Prostate gland (tissue), 2 donors: ENCODE results near the gene USP4.

Experiments used
- POLR2A ChIP-seq: fragments of 450-650 bp; IDR thresholded peaks from one replicate; pipeline ENCODE4 v1.6.1; 2016; ENCODE audit warnings: antibody characterized with exemption, mild to moderate bottlenecking
- TF ChIP-seq, protein P1 (sequence below), 4 experiments: fragments of 200-600 bp in 2 of 4; fragments of 450-650 bp in 2 of 4; sonication (generic) in 2 of 4; IDR thresholded peaks; 1 replicate in 3 of 4; 2 replicates in 1 of 4; pipeline ENCODE4 v1.5.1; 2016 to 2019; ENCODE audit warnings: antibody characterized with exemption in 4 of 4, mild to moderate bottlenecking in 2 of 4, moderate library complexity in 2 of 4

DNA sequence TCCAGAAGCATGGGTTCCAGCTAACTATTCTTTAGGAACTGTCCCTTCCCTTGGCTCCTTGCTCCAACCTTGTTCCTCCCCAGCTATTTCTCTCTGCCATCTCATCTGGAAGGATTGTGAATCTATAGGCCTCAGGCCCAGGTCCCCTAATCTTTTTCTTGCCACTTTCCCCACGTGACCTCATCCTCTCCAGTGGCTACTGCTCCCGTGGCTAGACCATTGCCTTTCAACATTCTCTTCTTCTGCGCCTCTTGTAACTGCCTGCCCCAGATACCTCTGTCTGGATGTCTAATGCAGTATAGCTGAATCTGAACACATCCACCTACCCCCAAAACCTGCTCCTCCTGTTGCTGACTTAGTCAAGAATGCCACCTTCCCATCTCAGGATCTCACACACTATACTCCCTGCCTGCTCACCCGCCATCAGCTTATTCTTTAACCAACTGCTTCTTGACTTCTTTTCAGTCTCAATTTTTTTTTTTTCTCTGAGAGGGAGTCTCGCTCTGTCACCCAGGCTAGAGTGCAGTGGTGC is 13.1 kb upstream of the USP4 start:
- TF ChIP-seq, protein P1, sequence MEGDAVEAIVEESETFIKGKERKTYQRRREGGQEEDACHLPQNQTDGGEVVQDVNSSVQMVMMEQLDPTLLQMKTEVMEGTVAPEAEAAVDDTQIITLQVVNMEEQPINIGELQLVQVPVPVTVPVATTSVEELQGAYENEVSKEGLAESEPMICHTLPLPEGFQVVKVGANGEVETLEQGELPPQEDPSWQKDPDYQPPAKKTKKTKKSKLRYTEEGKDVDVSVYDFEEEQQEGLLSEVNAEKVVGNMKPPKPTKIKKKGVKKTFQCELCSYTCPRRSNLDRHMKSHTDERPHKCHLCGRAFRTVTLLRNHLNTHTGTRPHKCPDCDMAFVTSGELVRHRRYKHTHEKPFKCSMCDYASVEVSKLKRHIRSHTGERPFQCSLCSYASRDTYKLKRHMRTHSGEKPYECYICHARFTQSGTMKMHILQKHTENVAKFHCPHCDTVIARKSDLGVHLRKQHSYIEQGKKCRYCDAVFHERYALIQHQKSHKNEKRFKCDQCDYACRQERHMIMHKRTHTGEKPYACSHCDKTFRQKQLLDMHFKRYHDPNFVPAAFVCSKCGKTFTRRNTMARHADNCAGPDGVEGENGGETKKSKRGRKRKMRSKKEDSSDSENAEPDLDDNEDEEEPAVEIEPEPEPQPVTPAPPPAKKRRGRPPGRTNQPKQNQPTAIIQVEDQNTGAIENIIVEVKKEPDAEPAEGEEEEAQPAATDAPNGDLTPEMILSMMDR (IDR thresholded peaks at IDR 0.05): no peak
- TF ChIP-seq POLR2A: no peak
